HG02970 (cell line): Measurements from ENCODE around the gene MYADML2.

Experiments
- ATAC-seq: cut with Tn5 transposase; IDR thresholded peaks from one replicate; pipeline ENCODE4 v1.9.1; 2021; ENCODE audit warnings: mild to moderate bottlenecking, moderate library complexity, moderate number of reproducible peaks; ENCODE audit not compliant: unreplicated experiment, low FRiP score

The MYADML2 gene

DNA sequence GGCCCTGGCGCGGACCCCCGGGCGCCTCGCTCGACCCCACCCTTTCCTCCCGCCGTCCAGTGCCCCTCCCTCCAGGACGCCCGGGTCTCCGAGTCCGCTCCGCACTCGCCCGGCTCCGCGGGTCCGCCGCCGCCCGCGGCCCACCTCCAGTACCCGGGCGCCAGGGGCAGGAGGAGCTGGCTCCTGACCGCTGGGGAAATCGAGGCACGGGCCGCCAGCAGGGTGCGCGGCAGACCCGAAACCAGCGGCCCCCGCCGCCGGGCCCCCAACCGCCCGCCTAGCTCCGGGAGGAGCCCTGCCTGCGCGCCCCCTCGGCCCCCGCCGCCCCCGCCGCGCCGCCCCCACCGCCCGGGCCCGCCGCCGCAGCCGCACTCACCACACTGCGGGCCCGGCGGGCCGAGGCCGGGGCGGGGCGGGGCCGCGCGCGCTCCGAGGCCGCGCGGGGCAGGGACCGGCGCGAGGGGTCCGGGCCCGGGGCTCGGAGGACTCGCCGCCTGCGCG is 19.8 kb downstream of the MYADML2 start:
- ATAC-seq = peak; percentile 1

DNA sequence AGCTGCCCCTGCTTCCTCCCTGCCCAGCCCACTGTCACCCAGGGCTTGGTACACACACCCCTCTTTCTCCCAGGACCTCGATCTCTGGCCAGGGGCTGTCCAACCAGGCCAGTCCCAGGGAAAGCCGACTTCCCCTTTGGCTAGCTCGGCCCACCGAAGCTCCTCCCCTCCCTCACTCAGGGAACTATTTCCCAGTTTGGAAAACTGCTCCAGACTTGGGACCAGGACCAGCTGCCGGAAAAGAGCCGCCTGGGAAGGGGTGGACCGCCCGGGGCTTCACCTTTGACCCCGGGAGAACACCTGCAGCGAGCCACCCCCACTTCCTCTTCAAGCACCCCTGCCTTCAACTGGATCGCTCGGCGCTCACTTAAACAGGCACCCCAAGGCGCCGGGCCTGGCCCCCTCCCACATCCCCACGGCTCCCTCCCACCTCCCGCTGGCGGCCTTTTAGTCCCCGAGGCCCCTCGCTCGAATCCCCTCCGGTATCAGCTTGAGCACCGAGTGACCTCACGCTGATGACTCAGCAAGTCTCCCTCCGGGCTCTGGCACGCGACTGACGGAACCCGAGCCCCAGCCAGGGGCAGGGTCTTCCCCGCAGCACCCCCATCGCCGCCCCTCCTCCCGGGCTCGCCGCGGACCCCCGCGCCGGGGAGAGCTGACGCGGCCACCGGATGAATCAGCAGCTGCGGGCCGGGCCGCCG is 20.4 kb downstream of the MYADML2 start:
- peak; percentile 21 for ATAC-seq

DNA sequence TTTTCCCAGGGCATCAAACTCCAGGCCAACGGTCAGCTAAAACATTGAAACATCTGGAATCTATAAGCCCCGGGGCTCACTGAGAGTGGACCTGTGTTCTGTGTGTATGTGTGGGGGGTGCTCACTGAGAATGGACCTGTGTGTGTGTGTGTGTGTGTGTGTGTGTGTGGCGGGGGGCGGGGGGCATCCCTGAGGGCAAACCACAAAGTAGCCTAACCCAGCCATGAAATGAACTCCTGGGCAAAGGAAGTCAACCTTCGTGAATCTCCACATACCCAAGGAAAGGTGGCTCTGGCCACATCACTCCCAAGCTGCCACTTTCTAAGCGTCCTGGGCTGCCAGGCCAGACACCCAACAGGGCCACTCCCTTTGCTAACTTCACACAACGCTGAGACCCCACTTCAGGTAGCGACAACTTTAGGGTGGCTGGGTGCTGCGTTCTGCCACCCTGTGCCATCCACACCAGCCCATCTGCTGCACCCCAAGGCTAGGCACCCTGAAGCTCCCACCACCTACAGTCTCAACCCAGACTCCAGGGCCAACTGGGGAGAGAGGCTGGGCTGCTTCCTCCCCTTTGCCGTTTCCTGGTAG is 21.1 kb downstream of the MYADML2 start:
- no peak for ATAC-seq

- ATAC-seq = no peak
Observed at GRCh38 chr17:81924557-81925532, 22.2 kb downstream of the MYADML2 start.

- no peak for ATAC-seq
Observed at GRCh38 chr17:81923302-81924260, 23.5 kb downstream of the MYADML2 start.

DNA sequence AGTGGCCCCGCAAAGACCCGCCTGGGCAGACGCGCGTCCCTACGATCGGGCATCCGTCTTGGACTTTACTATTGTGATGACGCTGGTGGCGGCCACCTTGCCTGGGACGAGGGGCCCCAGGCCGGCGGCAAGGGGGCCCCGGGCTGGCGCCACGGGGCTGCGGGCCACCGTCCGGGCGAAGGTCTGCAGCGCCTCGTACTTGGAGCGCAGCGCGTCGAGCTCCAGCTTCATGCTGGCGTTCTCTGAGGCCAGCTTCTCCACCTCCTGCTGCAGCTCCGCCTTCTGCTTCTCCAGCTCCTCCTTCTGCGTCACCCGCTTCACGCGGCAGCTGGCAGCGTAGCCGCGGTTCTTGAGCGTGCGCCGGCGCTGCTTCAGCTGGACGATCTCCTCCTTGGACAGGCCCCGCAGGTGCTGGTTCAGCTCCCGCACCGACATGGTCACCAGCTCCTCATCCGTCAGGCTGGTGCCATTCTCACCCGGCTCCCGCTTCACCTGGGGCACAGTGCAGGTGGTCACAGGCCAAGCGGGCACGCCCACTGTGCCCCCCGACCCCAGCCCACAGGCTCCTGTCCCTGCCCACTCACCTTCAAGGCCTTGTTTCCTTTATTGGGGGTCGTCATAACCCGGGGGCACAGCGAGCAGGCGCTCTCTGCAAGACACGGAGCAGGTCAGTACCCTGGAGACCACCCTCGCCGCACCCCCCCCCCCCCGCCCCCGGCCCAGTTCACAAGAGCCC is 24.3 kb downstream of the MYADML2 start:
- ATAC-seq = no peak

- no peak for ATAC-seq
Observed at GRCh38 chr17:81921996-81922565, 25.0 kb downstream of the MYADML2 start.

DNA sequence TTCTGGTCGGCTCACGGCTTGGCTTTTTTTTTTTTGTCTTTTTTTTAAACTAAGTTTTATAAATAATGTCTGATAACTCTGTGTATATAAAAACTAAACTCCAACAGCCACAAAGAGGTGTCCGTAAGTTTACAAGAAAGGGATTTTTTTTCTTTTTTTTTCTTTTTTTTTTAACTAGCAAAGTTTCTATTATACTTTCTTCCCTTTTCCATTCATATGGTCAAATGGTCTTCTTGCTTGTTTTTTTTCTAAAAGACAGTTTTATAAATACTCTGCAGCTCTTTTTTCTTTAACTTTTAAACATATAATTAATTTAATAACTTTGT is 25.5 kb downstream of the MYADML2 start:
- no peak for ATAC-seq

- ATAC-seq = no peak
Observed at GRCh38 chr17:81920612-81921536, 26.2 kb downstream of the MYADML2 start.

- ATAC-seq = no peak
Observed at GRCh38 chr17:81918832-81919545, 28.0 kb downstream of the MYADML2 start.

GRCh38 chr17:81918333-81918669 is 28.7 kb downstream of the MYADML2 start:
- ATAC-seq = peak; percentile 10

DNA sequence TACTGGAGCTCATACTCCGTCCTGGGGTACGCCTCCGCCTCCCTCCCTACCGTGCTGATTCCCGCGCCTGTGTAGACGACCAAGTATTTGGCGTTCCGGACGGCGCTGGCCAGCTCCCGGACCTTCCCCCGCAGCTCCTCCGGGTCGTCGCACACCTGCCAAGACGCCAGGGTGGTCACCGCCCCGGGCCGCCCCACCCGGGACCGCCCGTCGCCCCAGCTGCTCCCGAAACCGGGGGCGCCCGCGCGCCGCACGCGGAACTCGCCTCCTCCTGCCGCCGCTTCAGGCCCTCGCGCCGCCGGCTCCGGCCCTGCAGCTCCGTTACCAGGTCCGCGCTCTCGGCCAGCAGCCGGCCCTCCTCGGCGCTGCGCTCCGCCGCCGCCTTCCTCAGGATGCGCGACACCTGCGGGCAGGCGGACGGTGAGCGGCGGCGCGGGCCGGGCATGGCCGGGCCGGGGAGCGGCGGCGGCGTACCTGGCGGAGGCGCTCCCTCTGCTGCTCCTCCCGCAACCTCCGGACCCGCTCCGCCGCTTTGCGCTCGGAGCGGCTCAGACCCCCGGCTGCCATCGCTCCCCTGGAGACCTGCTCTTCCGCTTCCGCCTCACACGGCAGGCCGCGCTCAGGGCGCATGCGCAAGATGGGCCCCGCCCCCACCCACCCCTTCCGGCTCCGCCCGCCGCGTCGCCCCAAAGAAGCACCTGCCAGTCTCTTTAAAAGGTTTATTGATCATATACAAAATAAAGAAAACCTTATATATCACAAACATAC is 29.3 kb downstream of the MYADML2 start, which contains the start of gene SIRT7:
TSS of gene SIRT7 (minus strand) at position 612 of the 768 bp plus-strand sequence. CDS start at position 567, 45 bp downstream.
- peak; percentile 67 for ATAC-seq

GRCh38 chr17:81916234-81917001 is 30.6 kb downstream of the MYADML2 start:
- no peak for ATAC-seq

DNA sequence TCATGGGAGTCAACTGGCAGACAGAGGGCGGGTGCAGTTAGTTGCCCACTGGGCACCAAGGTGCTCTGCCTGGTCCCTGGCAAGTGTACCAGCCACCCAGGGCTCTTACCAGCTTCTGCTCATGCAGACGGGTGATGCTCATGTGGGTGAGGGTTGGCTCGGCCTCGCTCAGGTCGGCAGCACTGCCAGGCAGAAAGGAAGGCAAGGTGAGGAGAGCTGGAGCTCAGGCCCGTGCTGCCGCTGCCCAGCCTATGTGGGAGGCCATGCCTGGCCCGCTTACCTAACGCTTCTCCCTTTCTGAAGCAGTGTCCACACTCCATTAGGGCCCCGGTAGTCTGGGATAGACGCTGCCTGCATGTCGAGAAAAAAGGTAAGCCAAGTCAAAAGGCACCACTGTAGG is 31.7 kb downstream of the MYADML2 start:
- ATAC-seq = no peak

- no peak for ATAC-seq
Observed at GRCh38 chr17:81914103-81914850, 32.8 kb downstream of the MYADML2 start.
